Subcutaneous adipose tissue (tissue), 4 donors: ENCODE data around the gene DNER. TPM values are rescaled to one million over a fixed set of nuclear protein-coding genes. Genes with fewer than 3 reads are reported as not detected.

Source experiments
- CTCF ChIP-seq: fragments of 450-650 bp; IDR thresholded peaks from one replicate; pipeline ENCODE4 v1.5.1; 2016; ENCODE audit warnings: low read depth, mild to moderate bottlenecking, control low read depth, antibody characterized with exemption, moderate library complexity
- total RNA-seq, 4 donors: library from RNA; depleted of rRNA; stranded (reverse); fragments of >200 nt; gene quantifications; one replicate each; pipeline ENCODE4 v1.1.0, GENCODE V29; 2016

DNER gene
- total RNA-seq, 4 donors from 2014 or later, result 0.57 to 6.2 (median 3.4) TPM

DNA sequence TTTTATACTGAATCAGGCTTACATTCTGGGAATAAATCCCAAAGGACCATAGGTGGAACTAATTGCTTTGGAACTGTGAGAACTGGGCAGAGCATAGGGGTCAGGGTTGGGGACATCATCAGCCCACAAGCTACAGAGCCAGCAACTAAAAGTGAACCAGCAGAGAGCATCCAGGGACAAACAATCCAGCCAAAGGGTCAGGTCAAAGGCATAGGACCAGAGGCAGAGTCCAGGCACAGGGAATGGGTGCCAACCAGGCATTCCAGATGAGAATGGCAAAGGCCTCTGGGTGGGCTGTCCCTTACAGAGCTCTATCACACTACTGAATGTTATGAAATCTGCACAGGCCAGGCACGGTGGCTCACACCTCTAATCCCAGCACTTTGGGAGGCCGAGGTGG is 12.3 kb upstream of the DNER start:
- no peak for TF ChIP-seq CTCF

- no peak for TF ChIP-seq CTCF
Measured at GRCh38 chr2:229725716-229726574, 11.6 kb upstream of the DNER start.

- no peak for TF ChIP-seq CTCF
Measured at GRCh38 chr2:229719926-229720647, 5.7 kb upstream of the DNER start.

DNA sequence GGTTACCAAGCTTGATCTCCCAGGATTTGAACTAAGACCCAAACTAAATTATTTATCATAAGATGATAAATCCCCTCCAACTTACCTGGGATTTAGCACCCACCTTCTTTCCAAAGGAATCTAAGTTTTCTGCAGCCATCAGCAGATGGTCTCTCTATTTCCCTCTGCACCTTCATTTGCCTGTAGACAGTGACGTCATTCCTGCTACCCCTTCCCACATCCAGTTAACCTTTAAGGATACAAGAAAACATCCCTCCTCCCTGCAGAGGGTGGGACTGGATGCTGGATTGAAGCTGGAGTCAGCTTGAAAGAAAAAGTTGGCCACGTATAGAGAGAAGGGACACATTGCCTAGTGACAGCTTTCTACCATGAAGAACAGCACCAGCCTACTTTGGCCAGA is 3.7 kb upstream of the DNER start:
- no peak for TF ChIP-seq CTCF

GRCh38 chr2:229715895-229716507 is 1.6 kb upstream of the DNER start:
- no peak for TF ChIP-seq CTCF

DNA sequence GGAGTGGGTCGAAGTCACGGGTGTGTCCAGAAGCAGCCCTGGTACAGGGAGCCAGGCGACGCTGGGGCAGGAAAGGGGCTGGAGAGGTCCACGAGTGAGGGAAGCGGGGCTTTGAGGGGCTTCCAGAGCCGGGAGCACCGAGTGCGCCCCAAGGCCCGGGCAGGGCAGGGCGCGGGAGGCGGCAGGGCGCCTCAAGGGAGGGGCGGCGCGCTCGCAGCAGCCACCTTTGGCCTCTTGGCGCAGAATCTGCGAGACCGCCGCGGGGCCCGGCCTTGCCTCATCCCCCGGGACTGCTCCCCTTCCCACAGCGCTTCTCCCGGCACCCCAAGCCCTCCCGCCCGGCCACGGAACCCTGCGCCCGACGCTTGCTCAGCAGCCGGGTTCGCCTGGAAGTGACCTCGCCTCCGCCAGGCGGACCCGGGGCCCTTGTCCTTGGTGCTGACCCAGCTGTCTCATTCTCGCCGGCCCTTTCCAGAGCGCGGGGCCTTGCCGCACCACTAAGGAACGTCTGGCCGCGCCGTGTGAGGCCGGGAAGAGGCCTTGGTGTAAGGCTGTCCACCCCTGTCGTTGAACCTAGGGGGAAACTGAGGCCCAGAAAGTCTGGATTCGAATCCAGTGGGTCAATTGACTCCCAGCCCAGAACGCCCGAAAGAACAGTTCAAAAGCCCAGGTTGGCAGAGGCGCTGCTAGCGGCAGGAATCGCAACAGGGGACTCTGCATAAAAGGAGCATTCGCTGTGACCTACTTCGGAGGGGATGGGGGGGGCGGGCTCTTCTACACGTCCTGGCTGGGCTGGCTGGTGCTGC is 584 bp upstream of the DNER start:
- TF ChIP-seq CTCF, result no peak
